Measurements from ENCODE around the gene CEACAM16.

The CEACAM16 gene

GRCh38 chr19:44684892-44685863, 13.8 kb upstream of the CEACAM16 start:
- Mint-ChIP-seq H3K27ac (no peak overlapping the region), H3K4me1 (peaks cover 31 to 35% of the 10 kb centered on the region in 2 donors), H3K27me3 (peaks cover 47 to 58% of the 10 kb centered on the region in 2 donors), H3K36me3 (no peaks in the 10 kb centered on the region), H3K9me3 (peaks cover 0 to 1% of the 10 kb centered on the region in 2 donors), H3K4me3 (peak overlapping the region in 1 of 2 donors; percentile 22)
- ATAC-seq (replicated peaks), result peak; percentile 28 to 29
- no peak for DNase-seq

GRCh38 chr19:44685877-44686276, 13.1 kb upstream of the CEACAM16 start:
- DNase-seq, result no peak
- Mint-ChIP-seq H3K9me3 (peaks cover 0 to 1% of the 10 kb centered on the region in 2 donors), H3K4me3 (no peak overlapping the region), H3K27ac (no peak overlapping the region), H3K4me1 (peaks cover 31 to 35% of the 10 kb centered on the region in 2 donors), H3K27me3 (peaks cover 42 to 51% of the 10 kb centered on the region in 2 donors), H3K36me3 (no peaks in the 10 kb centered on the region)
- peak; percentile 26 to 54 for ATAC-seq (replicated peaks)

- DNase-seq (no peak), ATAC-seq (replicated peaks) (no peak)
- no peak overlapping the region for H3K27ac Mint-ChIP-seq
- H3K27me3 Mint-ChIP-seq, result peaks cover 41 to 45% of the 10 kb centered on the region in 2 donors
- peaks cover 35 to 41% of the 10 kb centered on the region in 2 donors for H3K4me1 Mint-ChIP-seq
- H3K4me3 Mint-ChIP-seq, result no peak overlapping the region
- peaks cover 0 to 1% of the 10 kb centered on the region in 2 donors for H3K9me3 Mint-ChIP-seq
- H3K36me3 Mint-ChIP-seq, result no peaks in the 10 kb centered on the region
These were observed 12.1 kb upstream of the CEACAM16 start for GRCh38 chr19:44686896-44687295.

GRCh38 chr19:44687888-44688287, 11.1 kb upstream of the CEACAM16 start:
- Mint-ChIP-seq H3K36me3 (no peaks in the 10 kb centered on the region), H3K9me3 (peaks cover 0 to 1% of the 10 kb centered on the region in 2 donors), H3K4me3 (no peak overlapping the region), H3K27ac (no peak overlapping the region), H3K4me1 (peaks cover 41 to 51% of the 10 kb centered on the region in 2 donors), H3K27me3 (peaks cover 37 to 44% of the 10 kb centered on the region in 2 donors)
- ATAC-seq (replicated peaks), result no peak
- no peak for DNase-seq

DNA sequence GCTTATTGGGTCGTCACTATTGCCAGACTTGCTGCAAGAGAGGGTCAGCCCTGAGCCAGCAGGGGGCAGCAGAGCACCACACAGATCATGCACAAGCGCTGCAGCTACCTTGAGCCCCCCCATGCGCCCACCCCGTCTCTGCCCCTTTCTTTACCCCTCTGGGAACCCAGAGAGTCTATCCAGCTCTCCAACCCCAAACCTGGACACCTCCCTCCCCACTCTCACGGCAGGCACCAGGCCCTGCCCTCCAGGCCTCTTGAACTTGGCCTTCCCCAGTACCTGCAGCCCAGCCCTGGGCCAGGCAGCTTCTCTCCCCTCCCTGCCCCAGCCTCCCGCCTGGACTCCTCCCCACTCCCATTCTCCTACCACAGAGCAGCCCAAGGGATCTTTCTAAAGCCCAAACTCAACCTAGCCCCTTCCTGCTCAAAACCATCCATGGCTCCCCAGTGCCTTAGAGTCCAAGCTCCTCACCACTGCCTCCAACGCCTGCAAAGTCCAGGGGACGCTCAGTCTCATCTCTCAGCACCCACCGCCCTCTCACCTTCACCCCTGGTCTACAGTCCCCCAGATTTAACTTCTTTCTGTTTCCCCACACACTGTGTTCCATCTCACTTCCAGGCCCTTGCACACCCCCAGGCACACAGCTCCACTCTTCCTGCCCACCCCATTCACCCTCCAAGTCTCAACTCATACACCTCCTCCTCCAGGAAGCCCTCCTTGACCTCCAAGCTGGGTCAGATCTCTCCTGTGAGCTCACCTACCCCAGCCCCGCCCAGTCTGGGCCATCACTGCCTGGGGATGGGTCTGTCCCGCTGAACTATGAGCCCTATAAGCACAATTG, 9.4 kb upstream of the CEACAM16 start:
- ATAC-seq (replicated peaks), result peak; percentile 21 to 51
- Mint-ChIP-seq H3K4me1 (peaks cover 39 to 53% of the 10 kb centered on the region in 2 donors), H3K4me3 (no peak overlapping the region), H3K27me3 (peaks cover 29 to 37% of the 10 kb centered on the region in 2 donors), H3K9me3 (peaks cover 0 to 1% of the 10 kb centered on the region in 2 donors), H3K36me3 (no peaks in the 10 kb centered on the region), H3K27ac (peak overlapping the region; percentile 48)
- DNase-seq, result peak; percentile 42

- Mint-ChIP-seq H3K36me3 (no peaks in the 10 kb centered on the region), H3K4me1 (peaks cover 35 to 48% of the 10 kb centered on the region in 2 donors), H3K27me3 (peaks cover 26 to 33% of the 10 kb centered on the region in 2 donors), H3K9me3 (peaks cover 0 to under 1% of the 10 kb centered on the region in 2 donors), H3K4me3 (no peak overlapping the region), H3K27ac (no peak overlapping the region)
- no peak for DNase-seq
- no peak for ATAC-seq (replicated peaks)
These were observed 8.9 kb upstream of the CEACAM16 start for GRCh38 chr19:44690131-44690440.

- peaks cover 28 to 30% of the 10 kb centered on the region in 2 donors for H3K4me1 Mint-ChIP-seq
- H3K27ac Mint-ChIP-seq, result peak overlapping the region; percentile 60
- no peaks in the 10 kb centered on the region for H3K9me3 Mint-ChIP-seq
- H3K27me3 Mint-ChIP-seq, result peaks cover 26 to 40% of the 10 kb centered on the region in 2 donors
- H3K36me3 Mint-ChIP-seq, result no peaks in the 10 kb centered on the region
- DNase-seq (no peak), ATAC-seq (replicated peaks) (peak in 1 of 2 donors; percentile 28)
- peak overlapping the region; percentile 42 to 62 for H3K4me3 Mint-ChIP-seq
These were observed 6.6 kb upstream of the CEACAM16 start for GRCh38 chr19:44692379-44692721.

- Mint-ChIP-seq H3K27me3 (peaks cover 34 to 40% of the 10 kb centered on the region in 2 donors), H3K9me3 (no peaks in the 10 kb centered on the region), H3K27ac (no peak overlapping the region), H3K4me3 (no peak overlapping the region), H3K36me3 (no peaks in the 10 kb centered on the region), H3K4me1 (peaks cover 24% of the 10 kb centered on the region in 2 donors)
- no peak for ATAC-seq (replicated peaks)
- no peak for DNase-seq
These were observed 4.8 kb upstream of the CEACAM16 start for GRCh38 chr19:44694184-44694579.

GRCh38 chr19:44696939-44697669, 1.8 kb upstream of the CEACAM16 start:
- H3K36me3 Mint-ChIP-seq, result no peaks in the 10 kb centered on the region
- peaks cover 8 to 9% of the 10 kb centered on the region in 2 donors for H3K4me1 Mint-ChIP-seq
- peaks cover 28 to 34% of the 10 kb centered on the region in 2 donors for H3K27me3 Mint-ChIP-seq
- H3K4me3 Mint-ChIP-seq, result no peak overlapping the region
- no peak for DNase-seq
- no peak overlapping the region for H3K27ac Mint-ChIP-seq
- H3K9me3 Mint-ChIP-seq, result no peaks in the 10 kb centered on the region
- no peak for ATAC-seq (replicated peaks)

GRCh38 chr19:44697670-44698034, 1.3 kb upstream of the CEACAM16 start:
- DNase-seq, result no peak

DNA sequence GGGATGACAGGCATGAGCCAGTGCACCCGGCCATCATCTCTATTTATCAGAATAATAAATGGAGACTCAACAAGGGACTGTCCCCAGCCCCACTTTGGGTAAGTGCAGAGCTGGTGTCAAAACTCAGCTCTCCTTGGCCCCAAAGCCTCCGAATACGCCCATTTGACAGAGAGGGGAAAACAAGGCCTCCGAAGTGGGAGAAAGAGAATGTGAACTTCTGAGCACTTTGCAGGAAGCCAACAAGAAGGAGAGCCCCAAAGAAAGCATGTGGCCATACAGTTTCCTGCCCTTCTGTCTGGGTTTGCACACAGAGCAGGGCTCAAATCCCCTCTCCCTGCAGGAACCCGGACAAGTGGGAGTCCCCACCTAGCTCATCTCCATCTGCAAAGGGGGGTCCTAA, 1.6 kb downstream of the CEACAM16 start:
- Mint-ChIP-seq H3K9me3 (no peaks in the 10 kb centered on the region), H3K36me3 (no peaks in the 10 kb centered on the region), H3K4me3 (no peak overlapping the region), H3K4me1 (no peaks in the 10 kb centered on the region), H3K27me3 (peaks cover 24 to 35% of the 10 kb centered on the region in 2 donors), H3K27ac (no peak overlapping the region)
- no peak for ATAC-seq (replicated peaks)
- DNase-seq, result no peak

More at GRCh38 chr19:44697670-44698034, 1.3 kb upstream of the CEACAM16 start:
- Mint-ChIP-seq H3K9me3 (no peaks in the 10 kb centered on the region), H3K27ac (no peak overlapping the region), H3K4me3 (no peak overlapping the region), H3K27me3 (peaks cover 28 to 34% of the 10 kb centered on the region in 2 donors), H3K36me3 (no peaks in the 10 kb centered on the region), H3K4me1 (peaks cover 4 to 5% of the 10 kb centered on the region in 2 donors)
- ATAC-seq (replicated peaks), result no peak

GRCh38 chr19:44701228-44701627, 2.3 kb downstream of the CEACAM16 start:
- no peaks in the 10 kb centered on the region for H3K4me1 Mint-ChIP-seq
- no peaks in the 10 kb centered on the region for H3K36me3 Mint-ChIP-seq
- H3K27me3 Mint-ChIP-seq, result peaks cover 24 to 32% of the 10 kb centered on the region in 2 donors
- H3K4me3 Mint-ChIP-seq, result no peak overlapping the region
- DNase-seq, result no peak
- no peak overlapping the region for H3K27ac Mint-ChIP-seq
- no peaks in the 10 kb centered on the region for H3K9me3 Mint-ChIP-seq
- ATAC-seq (replicated peaks), result no peak

DNA sequence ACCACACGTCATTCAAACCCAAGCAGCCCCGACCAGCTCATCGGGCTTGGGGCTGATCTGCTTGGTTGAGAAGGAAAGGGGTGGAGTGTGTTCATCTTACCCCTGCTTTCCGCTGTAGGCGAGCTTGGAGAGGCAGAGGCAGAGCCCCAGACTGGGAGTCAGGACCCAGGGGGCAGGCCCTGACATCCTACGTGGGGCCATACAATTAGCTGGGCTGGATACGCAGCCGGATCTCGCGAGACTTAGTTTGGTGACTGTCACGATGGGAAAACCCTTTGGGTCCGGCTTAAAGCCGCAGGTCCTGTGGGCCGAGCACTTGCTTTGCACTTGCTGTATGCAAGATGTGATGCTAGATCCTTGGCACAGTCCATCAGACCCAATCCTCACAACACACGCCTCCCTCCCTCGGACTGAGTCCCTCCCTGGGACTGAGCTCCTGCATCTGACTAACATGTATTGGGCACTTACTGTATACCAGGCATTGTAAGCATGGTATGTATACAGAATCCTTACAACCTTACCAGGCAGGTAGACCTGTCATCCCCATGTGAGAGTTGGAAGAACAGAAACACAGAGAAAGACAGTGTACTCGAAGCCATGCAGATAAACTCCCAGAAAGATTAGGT, 3.7 kb downstream of the CEACAM16 start:
- peaks cover 14 to 26% of the 10 kb centered on the region in 2 donors for H3K27me3 Mint-ChIP-seq
- H3K4me3 Mint-ChIP-seq, result no peak overlapping the region
- H3K36me3 Mint-ChIP-seq, result no peaks in the 10 kb centered on the region
- H3K4me1 Mint-ChIP-seq, result no peaks in the 10 kb centered on the region
- no peaks in the 10 kb centered on the region for H3K9me3 Mint-ChIP-seq
- no peak overlapping the region for H3K27ac Mint-ChIP-seq
- ATAC-seq (replicated peaks) (no peak), DNase-seq (no peak)
